ENCODE data around the gene DKKL1. TPM values are rescaled to one million over a fixed set of nuclear protein-coding genes. Genes with fewer than 3 reads are reported as not detected.

The DKKL1 gene
- total RNA-seq, 4 donors from 2014 or later: not detected

- 88 to 100% methylated on average over 2 of the region's 2 CpGs for WGBS, 2 donors
- no peak overlapping the region for H3K27ac ChIP-seq
- H3K4me3 ChIP-seq: no peak overlapping the region
- H3K27me3 ChIP-seq: peaks cover 0 to 99% of the 10 kb centered on the region in 2 donors
- TF ChIP-seq EP300 (IDR thresholded peaks at IDR 0.05): no peak
- TF ChIP-seq POLR2A (IDR thresholded peaks at IDR 0.05): no peak
- TF ChIP-seq CTCF (IDR thresholded peaks at IDR 0.05): no peak
- DNase-seq (ENCODE audit: low spot score in 2 of 2): no peak
- H3K4me1 ChIP-seq: peaks cover 0 to 35% (median 16%) of the 10 kb centered on the region in 4 donors
- H3K9me3 ChIP-seq: no peaks in the 10 kb centered on the region
- no peaks in the 10 kb centered on the region for H3K36me3 ChIP-seq
Observed at GRCh38 chr19:49419173-49419572, 55.5 kb downstream of the DKKL1 start.

- no peaks in the 10 kb centered on the region for H3K36me3 ChIP-seq
- H3K27me3 ChIP-seq: peaks cover 0 to 100% of the 10 kb centered on the region in 2 donors
- 62 to 67% methylated on average over 2 of the region's 2 CpGs for WGBS, 2 donors
- peaks cover 0 to 35% (median 16%) of the 10 kb centered on the region in 4 donors for H3K4me1 ChIP-seq
- no peak overlapping the region for H3K4me3 ChIP-seq
- DNase-seq (ENCODE audit: low spot score in 2 of 2): no peak
- no peak overlapping the region for H3K27ac ChIP-seq
- no peak for TF ChIP-seq CTCF (IDR thresholded peaks at IDR 0.05)
- TF ChIP-seq EP300 (IDR thresholded peaks at IDR 0.05): no peak
- TF ChIP-seq POLR2A (IDR thresholded peaks at IDR 0.05): no peak
- no peaks in the 10 kb centered on the region for H3K9me3 ChIP-seq
Observed at GRCh38 chr19:49420227-49420626, 56.5 kb downstream of the DKKL1 start.

GRCh38 chr19:49421039-49421877, 57.6 kb downstream of the DKKL1 start:
- peak in 1 of 2 donors; percentile 45 for DNase-seq (ENCODE audit: low spot score in 2 of 2)
- Histone ChIP-seq H3K4me1 (peaks cover 0 to 39% (median 16%) of the 10 kb centered on the region in 4 donors), H3K27ac (no peak overlapping the region), H3K9me3 (no peaks in the 10 kb centered on the region), H3K36me3 (no peaks in the 10 kb centered on the region), H3K27me3 (peaks cover 0 to 100% of the 10 kb centered on the region in 2 donors), H3K4me3 (peak overlapping the region in 1 of 4 donors; percentile 18)
- TF ChIP-seq CTCF (IDR thresholded peaks at IDR 0.05) (no peak), POLR2A (IDR thresholded peaks at IDR 0.05) (no peak), EP300 (IDR thresholded peaks at IDR 0.05) (no peak)
- 8 to 9% methylated on average over 45 to 48 of the region's 48 CpGs for WGBS, 2 donors

GRCh38 chr19:49421878-49422202, 58.2 kb downstream of the DKKL1 start:
- WGBS, 2 donors: 17 to 25% methylated on average over 3 of the region's 3 CpGs
- no peak for DNase-seq (ENCODE audit: low spot score in 2 of 2)
- Histone ChIP-seq H3K36me3 (no peaks in the 10 kb centered on the region), H3K27ac (no peak overlapping the region), H3K9me3 (no peaks in the 10 kb centered on the region), H3K4me1 (peaks cover 0 to 40% (median 16%) of the 10 kb centered on the region in 4 donors), H3K4me3 (no peak overlapping the region), H3K27me3 (peaks cover 0 to 100% of the 10 kb centered on the region in 2 donors)
- TF ChIP-seq EP300 (IDR thresholded peaks at IDR 0.05): no peak
- no peak for TF ChIP-seq CTCF (IDR thresholded peaks at IDR 0.05)
- TF ChIP-seq POLR2A (IDR thresholded peaks at IDR 0.05): no peak

GRCh38 chr19:49422407-49423070, 58.9 kb downstream of the DKKL1 start:
- H3K36me3 ChIP-seq: no peaks in the 10 kb centered on the region
- 2 to 3% methylated on average over 23 to 42 of the region's 58 CpGs for WGBS, 2 donors
- DNase-seq (ENCODE audit: low spot score in 2 of 2): no peak
- H3K9me3 ChIP-seq: no peaks in the 10 kb centered on the region
- peaks cover 0 to 40% (median 16%) of the 10 kb centered on the region in 4 donors for H3K4me1 ChIP-seq
- peaks cover 2 to 100% of the 10 kb centered on the region in 2 donors for H3K27me3 ChIP-seq
- H3K27ac ChIP-seq: no peak overlapping the region
- H3K4me3 ChIP-seq: peak overlapping the region in 2 of 4 donors; percentile 17 to 29
- TF ChIP-seq CTCF (IDR thresholded peaks at IDR 0.05) (peak in 1 of 5 experiments; percentile 28), POLR2A (IDR thresholded peaks at IDR 0.05) (no peak)
